CD4-positive, alpha-beta T cell treated with Interleukin-21 for 1 hour (primary cell): ENCODE measurements around the gene GPR146.

Experiments
- DNase-seq: peaks from one replicate; pipeline ENCODE4 v3.0.0-alpha.2; 2020

Gene GPR146

GRCh38 chr7:1045069-1046063 lies 1.0 kb downstream of the GPR146 start:
- no peak for DNase-seq

DNA sequence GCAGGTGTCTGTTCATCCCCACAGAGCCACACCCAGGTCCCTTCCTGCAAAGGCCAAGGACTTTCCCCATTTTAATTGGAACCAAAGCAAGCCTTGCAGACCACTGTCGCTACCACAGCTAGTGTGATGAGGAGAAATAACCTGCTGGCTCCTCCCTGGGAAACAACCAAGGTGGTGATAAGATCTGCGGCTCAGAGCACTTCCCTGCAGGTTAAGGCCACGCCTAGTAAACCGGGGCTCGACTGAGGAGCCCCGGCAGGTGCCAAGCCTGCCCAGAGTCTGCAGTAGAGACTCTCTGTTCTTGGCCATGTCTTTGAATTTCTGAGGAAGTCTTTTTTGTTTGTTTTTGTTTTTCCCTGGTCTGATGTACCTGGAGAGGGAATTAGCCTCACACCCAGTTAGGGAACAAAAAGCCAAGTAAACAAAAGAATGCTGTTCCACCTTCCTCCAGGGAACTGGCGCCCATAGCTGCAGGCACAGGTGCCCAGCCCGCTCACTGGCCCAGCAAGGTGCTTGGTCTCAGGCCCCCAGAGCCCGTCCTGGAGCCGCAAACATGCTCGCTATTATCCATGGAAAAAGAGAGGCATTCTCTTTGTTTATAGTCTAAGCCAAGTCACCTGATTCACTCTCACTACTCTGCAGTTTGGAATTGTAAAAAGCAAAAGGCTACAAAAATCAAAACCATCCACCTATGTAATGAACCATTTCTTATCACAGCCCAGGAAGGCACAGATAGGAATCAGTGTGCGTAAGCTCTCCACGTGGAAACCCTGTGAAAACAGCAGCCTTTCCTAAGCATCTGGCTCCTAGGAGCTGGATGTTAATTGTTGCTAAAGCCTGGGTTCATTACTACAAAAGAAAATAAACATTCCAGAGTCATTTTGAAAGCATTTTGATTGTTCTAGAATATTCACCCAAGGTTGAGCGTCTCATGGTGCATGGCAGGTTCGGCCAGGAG lies 2.7 kb downstream of the GPR146 start:
- peak; percentile 81 for DNase-seq

DNA sequence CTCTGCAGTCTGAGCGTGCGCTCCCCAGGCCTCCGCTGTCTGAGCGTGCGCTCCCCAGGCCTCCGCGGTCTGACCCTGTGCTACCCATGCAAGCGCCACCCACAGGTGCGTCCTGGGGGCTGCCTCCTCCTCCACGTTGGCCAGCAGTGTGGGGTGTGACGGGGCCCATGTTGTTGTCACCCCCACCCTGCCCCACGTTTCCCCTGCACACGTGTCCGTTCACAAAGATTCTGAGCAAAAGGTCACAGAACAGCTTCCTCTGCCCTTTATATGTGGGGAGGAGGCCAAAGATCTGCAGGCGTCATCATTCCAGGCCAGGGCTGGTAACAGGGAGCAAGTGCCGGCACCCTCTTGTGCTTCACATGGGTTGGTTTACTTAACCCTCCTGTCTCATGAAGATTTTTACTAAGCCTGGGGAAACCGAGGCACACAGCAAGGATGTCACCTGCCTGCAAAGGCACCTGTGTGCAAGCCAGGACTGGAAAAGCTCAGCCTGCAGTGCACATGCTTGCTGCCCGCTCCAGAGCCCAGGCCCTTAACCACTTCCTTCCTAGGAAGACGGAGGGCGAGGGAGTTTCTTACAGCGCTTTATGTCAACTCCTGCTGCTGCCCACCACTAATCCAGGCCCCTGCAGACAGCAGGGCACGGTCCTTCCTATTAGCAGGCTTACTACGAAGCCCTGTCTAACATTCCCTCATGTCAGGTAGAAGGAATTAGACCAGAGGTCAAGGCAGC lies 4.8 kb downstream of the GPR146 start:
- no peak for DNase-seq

DNA sequence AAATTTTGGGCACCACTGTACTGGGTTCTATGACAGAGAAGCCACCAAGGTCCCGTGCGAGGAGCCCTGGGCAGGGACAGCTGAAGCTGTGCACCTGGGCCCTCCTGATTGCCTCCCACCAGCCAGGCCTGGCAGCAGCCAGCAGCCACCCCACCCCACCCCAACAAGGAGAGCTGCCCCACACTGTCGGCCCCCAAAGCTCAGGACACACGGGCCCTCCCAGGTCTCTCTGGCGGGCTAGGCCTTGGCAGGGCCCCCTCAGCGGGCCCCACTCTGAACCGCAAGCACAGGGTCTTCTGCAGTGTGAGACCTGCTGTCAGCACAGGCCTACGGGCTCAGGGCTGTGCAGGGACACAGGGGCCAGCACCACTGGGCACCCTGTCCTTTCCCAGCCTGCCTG lies 5.5 kb downstream of the GPR146 start:
- DNase-seq: no peak

GRCh38 chr7:1050254-1050906 lies 6.0 kb downstream of the GPR146 start:
- DNase-seq: no peak

DNA sequence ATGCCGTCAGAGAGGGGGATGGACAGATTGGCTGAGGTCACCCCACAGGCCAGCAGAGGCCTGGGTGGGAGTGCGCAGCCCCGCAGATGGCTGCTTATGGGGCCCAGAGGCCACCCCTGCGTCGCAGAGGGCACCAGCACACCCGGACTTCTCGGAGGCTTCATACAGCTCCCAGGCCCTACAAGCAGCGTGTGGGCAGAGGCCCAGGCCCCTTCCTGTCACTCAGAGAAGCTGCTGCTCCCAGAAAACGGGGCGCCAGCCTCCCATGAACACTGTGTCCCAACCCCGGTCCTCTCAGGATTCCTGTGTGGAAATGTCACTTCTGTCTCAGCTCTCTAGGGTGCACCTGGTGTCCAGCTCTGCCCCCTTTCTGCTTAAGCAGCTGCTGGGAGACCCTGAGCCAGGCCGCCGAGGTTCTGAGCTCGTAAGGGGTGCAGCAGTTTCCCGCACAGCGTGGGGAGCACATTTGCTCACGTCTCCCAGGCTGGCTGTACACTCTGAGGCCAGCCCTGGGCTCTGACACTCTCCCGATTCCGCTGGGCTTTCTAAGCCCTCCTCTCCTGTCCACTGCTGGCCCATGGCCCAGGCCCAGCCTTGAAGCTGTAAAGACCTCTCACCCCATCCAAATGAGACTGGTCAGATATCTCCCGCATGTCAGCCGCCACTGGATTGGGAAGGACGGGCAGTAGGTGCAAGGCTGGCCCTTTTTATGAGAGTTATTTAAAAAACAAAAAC lies 6.8 kb downstream of the GPR146 start:
- DNase-seq: no peak

DNA sequence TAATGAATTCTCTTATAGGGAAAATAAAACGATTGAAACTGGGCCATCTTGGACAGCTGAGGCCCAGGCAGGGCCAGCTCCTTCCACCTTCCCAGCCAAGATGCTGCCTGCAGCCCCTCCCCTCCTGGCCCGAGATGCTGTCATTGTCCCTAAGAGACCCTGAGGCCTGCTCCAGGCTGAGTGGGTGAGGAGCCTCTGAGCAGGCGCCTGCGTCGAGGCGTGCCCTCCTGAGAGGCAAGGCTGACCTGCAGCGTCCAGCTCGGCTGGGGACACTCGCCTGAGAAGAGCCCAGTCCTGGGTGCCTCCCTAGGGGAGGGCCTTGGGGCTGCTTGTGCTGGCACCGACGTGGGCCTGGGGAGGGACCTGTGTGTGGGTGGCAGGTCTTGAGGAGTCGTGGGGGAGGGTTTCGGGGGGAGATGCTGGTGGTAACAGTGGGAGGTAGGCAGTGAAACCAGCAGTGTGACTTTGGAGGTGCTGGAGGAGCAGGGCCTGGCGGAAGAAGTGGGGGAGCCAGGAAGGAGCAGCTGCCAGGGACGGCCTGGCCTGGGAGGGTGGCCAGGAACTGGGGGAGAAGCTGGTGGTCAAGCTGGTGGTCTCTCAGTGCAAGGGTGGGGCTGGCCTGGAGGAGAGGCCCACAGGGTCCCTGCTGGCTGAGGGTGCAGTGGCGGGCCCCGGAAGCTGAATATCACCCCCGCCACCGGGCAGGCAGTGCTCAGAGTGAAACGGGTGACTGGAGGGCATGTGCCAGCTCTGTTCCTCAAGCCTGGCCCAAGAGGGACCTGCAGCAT lies 7.9 kb downstream of the GPR146 start:
- no peak for DNase-seq

GRCh38 chr7:1053002-1053411 lies 8.7 kb downstream of the GPR146 start:
- no peak for DNase-seq

GRCh38 chr7:1053816-1054370 lies 9.5 kb downstream of the GPR146 start:
- no peak for DNase-seq

DNA sequence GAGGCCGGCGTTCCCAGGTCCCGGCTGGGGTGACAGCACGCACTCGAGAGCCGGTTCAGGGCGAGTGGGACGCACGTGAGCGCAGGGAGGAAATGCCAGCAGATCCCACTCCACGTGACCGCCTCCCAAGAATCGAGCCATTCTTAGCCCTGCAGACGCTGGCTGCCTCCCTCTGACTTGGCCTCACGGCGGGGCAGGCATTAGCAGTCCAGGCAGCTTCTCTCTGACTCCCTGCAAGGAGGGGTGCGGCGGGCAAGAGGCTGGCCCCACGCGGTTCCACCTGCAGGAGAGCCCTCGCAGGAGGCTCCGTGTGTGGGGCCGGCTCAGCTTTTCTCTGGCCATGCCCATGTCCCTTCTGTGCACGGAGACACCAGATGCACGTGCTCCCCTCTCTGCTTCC lies 10.1 kb downstream of the GPR146 start:
- DNase-seq: no peak

DNA sequence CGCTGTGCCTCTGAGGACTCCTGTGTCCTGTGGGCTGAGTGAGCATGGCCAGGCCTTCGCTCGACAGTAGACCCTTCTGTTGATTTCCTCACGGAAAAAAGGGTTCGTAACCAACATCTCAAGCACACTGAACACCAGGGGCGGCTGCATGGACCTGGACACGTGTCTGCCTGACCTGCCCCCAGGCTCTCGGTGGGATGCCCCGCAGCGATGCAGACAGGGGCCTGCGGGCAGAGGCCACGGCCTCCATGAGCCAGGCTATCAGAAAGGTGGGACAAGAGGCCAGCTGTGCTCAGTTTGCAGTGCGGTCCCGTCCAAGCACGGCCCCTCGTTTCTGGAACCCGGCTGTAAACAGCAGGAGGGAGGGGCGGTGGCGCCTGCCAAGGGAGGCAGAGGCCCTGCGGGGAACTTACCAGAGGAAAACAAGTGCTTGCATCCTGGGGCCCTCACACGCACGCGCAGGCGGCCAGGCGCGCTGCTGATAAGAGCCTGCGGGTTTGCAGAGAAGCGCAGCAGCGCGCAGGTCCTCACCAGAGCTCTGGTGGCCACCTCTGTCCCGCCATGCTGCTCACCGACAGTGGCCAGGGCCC lies 10.6 kb downstream of the GPR146 start:
- peak; percentile 46 for DNase-seq

GRCh38 chr7:1055491-1055955 lies 11.2 kb downstream of the GPR146 start:
- no peak for DNase-seq

DNA sequence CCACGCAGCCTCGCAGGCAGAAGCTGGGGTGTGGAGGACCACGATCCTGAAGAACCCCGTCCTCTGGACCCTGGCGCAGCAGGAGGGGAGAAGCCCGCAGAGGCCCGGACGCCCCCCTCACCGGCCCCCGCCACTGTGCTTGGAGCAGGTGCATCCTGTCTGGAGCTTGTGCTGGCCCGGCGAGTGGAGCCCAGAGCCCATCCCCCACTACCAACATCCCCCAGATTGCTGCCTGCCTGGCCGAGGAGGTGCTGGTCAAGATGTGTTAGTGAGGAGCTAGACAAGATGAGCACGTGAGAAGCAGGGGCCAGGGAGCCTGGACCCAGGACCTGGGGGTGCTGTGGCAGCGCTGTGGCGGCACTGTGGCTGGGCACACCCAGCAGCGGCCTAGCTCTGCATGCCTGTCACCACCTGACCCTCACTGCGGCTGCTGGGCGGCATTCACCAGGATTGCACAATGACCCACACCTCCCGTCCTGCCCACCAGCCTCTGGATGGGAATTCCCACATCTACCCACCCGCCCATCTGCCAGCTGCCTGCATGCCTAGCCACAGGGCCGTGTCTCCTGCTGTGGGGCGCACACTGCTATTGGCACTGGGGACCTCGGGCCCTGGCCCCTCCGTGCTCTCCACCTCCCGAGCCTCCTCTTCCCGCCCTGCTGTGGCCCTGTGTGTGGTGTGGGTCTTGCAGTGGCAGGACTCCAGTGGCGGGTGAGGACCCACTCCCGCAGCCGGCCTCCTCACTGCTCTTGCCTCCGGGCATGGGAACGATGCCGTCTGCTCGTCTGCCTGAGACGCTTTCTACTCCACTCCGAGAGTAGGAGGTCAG lies 11.8 kb downstream of the GPR146 start:
- DNase-seq: peak; percentile 12

GRCh38 chr7:1056785-1057410 lies 12.6 kb downstream of the GPR146 start:
- DNase-seq: no peak

- no peak for DNase-seq
Observed at GRCh38 chr7:1057416-1058291, 13.3 kb downstream of the GPR146 start.

GRCh38 chr7:1058311-1058710 lies 14.0 kb downstream of the GPR146 start:
- no peak for DNase-seq

- peak; percentile 32 for DNase-seq
Observed at GRCh38 chr7:1058821-1059199, 14.5 kb downstream of the GPR146 start.
